Ectodermal cell (in vitro differentiated cells): ENCODE data around the gene USP48.

Source experiments
- H3K27ac ChIP-seq: 2 replicates; pipeline ENCODE4 v1.7.0; 2013; ENCODE audit warnings: mild to moderate bottlenecking, low read depth, low read length; ENCODE audit not compliant: insufficient read depth, poor library complexity, severe bottlenecking
- H3K27me3 ChIP-seq: 2 replicates; pipeline ENCODE4 v1.7.0; 2013; ENCODE audit warnings: mild to moderate bottlenecking, low read length; ENCODE audit not compliant: insufficient read depth, control insufficient read depth, poor library complexity, severe bottlenecking
- H3K36me3 ChIP-seq: one replicate; pipeline ENCODE4 v1.7.0; 2013; ENCODE audit warnings: low read length; ENCODE audit not compliant: control insufficient read depth, insufficient read depth
- H3K4me1 ChIP-seq: one replicate; pipeline ENCODE4 v1.7.0; 2013; ENCODE audit warnings: low read length; ENCODE audit not compliant: control insufficient read depth, insufficient read depth
- H3K4me3 ChIP-seq: 2 replicates; pipeline ENCODE4 v1.7.0; 2013; ENCODE audit warnings: low read depth, low read length, control low read depth; ENCODE audit not compliant: insufficient read depth
- H3K9me3 ChIP-seq: 2 replicates; pipeline ENCODE4 v1.7.0; 2013; ENCODE audit warnings: mild to moderate bottlenecking, low read length, moderate library complexity; ENCODE audit not compliant: control insufficient read depth
- WGBS, 2 experiments: methylation state at CpG; one replicate each; pipeline ENCODE4 v1.1.7; 2013; ENCODE audit warnings: missing lambda C conversion rate in 2 of 2; 5-methylcytosine and 5-hydroxymethylcytosine counted together

The USP48 gene

GRCh38 chr1:21670956-21671902 is 111.7 kb downstream of the USP48 start:
- H3K9me3 ChIP-seq: no peaks in the 10 kb centered on the region
- WGBS, 2 experiments: 84% methylated on average over 11 of the region's 11 CpGs
- H3K4me1 ChIP-seq: peaks cover 20% of the 10 kb centered on the region

GRCh38 chr1:21670059-21670881 is 112.7 kb downstream of the USP48 start:
- WGBS, 2 experiments: 66 to 75% methylated on average over 16 of the region's 16 CpGs
- Histone ChIP-seq H3K4me1 (peaks cover 20% of the 10 kb centered on the region), H3K27ac (no peak overlapping the region), H3K4me3 (peak overlapping the region; percentile 52), H3K27me3 (peaks cover 35% of the 10 kb centered on the region), H3K36me3 (no peaks in the 10 kb centered on the region), H3K9me3 (no peaks in the 10 kb centered on the region)

More at GRCh38 chr1:21670956-21671902, 111.7 kb downstream of the USP48 start:
- Histone ChIP-seq H3K4me3 (no peak overlapping the region), H3K36me3 (no peaks in the 10 kb centered on the region), H3K27ac (no peak overlapping the region), H3K27me3 (peaks cover 35% of the 10 kb centered on the region)

- peaks cover 20% of the 10 kb centered on the region for H3K4me1 ChIP-seq
- WGBS, 2 experiments: 1 to 2% methylated on average over 64 of the region's 64 CpGs
- H3K4me3 ChIP-seq: peak within 1 kb of the TSS; percentile 52
- no peaks in the 10 kb centered on the region for H3K9me3 ChIP-seq
- H3K36me3 ChIP-seq: no peaks in the 10 kb centered on the region
- H3K27me3 ChIP-seq: peaks cover 35% of the 10 kb centered on the region
- H3K27ac ChIP-seq: no peak within 1 kb of the TSS
Measured at GRCh38 chr1:21669258-21670058, 113.5 kb downstream of the USP48 start, which contains the start of gene RAP1GAP. TSS of gene RAP1GAP (minus strand) at chr1:21669357. CDS start at chr1:21620032, 49,325 bp downstream.

- Histone ChIP-seq H3K27ac (no peak overlapping the region), H3K9me3 (no peaks in the 10 kb centered on the region), H3K4me1 (peaks cover 20% of the 10 kb centered on the region), H3K27me3 (peaks cover 35% of the 10 kb centered on the region), H3K36me3 (no peaks in the 10 kb centered on the region), H3K4me3 (peak overlapping the region; percentile 52)
- 0 to 1% methylated on average over 25 of the region's 25 CpGs for WGBS, 2 experiments
Measured at GRCh38 chr1:21668951-21669257, 114.0 kb downstream of the USP48 start.

- H3K4me3 ChIP-seq: peak overlapping the region; percentile 52
- H3K27ac ChIP-seq: no peak overlapping the region
- peaks cover 15% of the 10 kb centered on the region for H3K4me1 ChIP-seq
- WGBS, 2 experiments: 21 to 22% methylated on average over 33 of the region's 33 CpGs
- H3K36me3 ChIP-seq: no peaks in the 10 kb centered on the region
- H3K9me3 ChIP-seq: no peaks in the 10 kb centered on the region
- peaks cover 35% of the 10 kb centered on the region for H3K27me3 ChIP-seq
Measured at GRCh38 chr1:21668232-21668950, 114.6 kb downstream of the USP48 start.

- Histone ChIP-seq H3K27me3 (peaks cover 35% of the 10 kb centered on the region), H3K27ac (no peak overlapping the region), H3K4me1 (peaks cover 15% of the 10 kb centered on the region), H3K9me3 (no peaks in the 10 kb centered on the region), H3K4me3 (no peak overlapping the region), H3K36me3 (no peaks in the 10 kb centered on the region)
- WGBS, 2 experiments: 91 to 92% methylated on average over 11 of the region's 11 CpGs
Measured at GRCh38 chr1:21667348-21668231, 115.4 kb downstream of the USP48 start.

GRCh38 chr1:21666576-21667320 is 116.2 kb downstream of the USP48 start:
- Histone ChIP-seq H3K4me3 (no peak overlapping the region), H3K4me1 (peaks cover 15% of the 10 kb centered on the region), H3K36me3 (no peaks in the 10 kb centered on the region), H3K9me3 (no peaks in the 10 kb centered on the region), H3K27me3 (peaks cover 38% of the 10 kb centered on the region), H3K27ac (no peak overlapping the region)
- WGBS, 2 experiments: 82 to 85% methylated on average over 22 of the region's 22 CpGs

- 83 to 87% methylated on average over 8 of the region's 8 CpGs for WGBS, 2 experiments
- Histone ChIP-seq H3K4me1 (peaks cover 15% of the 10 kb centered on the region), H3K27ac (no peak overlapping the region), H3K4me3 (no peak overlapping the region), H3K36me3 (no peaks in the 10 kb centered on the region), H3K27me3 (peaks cover 38% of the 10 kb centered on the region), H3K9me3 (no peaks in the 10 kb centered on the region)
Measured at GRCh38 chr1:21665711-21666575, 117.0 kb downstream of the USP48 start.
